HG02938 (cell line): ENCODE data around the gene TPX2.
"Not testable (repeated sequence)": the region's sequence is repeated elsewhere in the genome, so short reads cannot be mapped to it uniquely, and the experiment has no call there.

Source experiments
- ATAC-seq: cut with Tn5 transposase; IDR thresholded peaks from one replicate; pipeline ENCODE4 v1.9.1; 2021; ENCODE audit warnings: mild to moderate bottlenecking, moderate library complexity; ENCODE audit not compliant: unreplicated experiment

The TPX2 gene

GRCh38 chr20:31811198-31811597, 72.1 kb downstream of the TPX2 start:
- ATAC-seq: no peak

- ATAC-seq: no peak
These were observed 73.0 kb downstream of the TPX2 start for GRCh38 chr20:31811796-31812728.

GRCh38 chr20:31813611-31814010, 74.5 kb downstream of the TPX2 start:
- no peak for ATAC-seq

GRCh38 chr20:31814142-31814541, 75.1 kb downstream of the TPX2 start:
- ATAC-seq: not testable (repeated sequence)

DNA sequence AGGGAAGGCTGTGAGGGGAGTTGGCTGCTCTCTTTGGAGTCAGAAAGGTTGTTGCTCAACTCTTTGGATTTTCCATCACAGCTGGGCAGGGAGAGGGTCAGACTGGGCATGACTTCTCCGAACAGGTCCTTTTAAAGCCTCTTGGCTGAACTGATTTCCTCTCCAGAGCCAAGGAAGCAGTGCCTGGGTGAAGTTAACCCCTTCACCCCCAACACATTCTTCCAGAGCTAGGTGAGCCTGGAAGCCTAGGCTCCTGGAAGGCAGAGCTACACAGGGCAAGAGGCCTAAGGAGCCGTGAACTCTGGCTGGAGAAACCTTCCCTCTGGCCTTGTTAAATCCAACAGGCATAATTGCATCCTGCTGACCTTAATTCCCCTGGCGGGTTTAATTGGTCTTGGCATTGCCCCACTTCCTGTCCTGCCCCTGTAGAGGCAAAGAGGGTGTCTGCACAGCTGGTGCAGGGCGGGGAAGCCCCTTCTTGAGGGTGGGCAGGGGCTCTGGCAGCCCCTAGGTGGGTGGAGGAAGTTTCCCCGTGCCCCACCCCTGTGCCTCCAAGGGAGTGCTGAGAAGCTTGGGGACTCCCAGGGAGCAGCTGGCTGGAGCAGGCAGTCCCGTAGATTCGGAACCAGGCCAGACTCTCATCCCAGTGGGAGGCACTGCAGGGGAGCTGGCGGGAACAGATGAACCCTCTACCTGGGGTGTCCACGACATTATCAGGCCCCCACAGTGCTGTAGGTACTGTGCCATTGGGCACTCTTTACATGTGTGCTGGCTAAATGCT, 76.5 kb downstream of the TPX2 start:
- ATAC-seq: no peak

DNA sequence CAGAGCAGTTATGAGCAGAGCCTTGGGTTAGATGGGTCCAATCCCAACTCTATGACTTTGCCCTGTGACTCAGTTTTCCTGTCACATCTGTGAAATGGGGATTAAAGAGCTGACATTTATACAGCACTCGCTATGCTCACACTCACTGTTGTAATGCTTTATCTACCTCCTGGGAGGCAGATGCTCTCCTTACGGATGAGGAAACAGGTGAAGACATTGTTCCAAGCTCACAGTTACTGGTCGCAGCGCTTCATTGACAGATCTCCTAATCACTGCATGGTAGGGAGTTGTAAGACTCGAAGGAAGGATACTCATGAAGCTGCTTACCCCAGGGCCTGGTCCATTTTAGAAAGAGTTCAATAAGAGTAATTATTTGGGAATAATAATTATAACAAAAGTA, 77.1 kb downstream of the TPX2 start:
- no peak for ATAC-seq

DNA sequence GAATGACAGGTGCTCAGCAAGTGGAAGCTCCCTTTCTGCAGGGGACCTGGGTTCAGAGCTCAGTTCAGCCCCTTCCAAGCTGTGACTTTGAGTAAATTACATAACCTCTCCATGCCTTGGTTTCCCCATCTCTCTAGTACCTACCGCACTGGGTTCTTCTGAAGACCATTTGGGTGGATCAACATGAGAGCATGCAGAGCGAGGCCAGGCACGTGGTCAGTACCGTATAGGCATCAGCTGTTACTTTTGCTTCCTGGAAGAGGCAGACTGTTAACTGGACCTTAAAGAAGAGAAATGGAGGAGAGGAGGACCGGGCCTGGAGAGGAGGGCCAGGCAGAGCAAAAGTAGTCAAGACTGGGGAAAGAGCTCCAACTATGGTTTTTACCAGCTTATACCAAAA, 78.4 kb downstream of the TPX2 start:
- ATAC-seq: no peak

- ATAC-seq: no peak
These were observed 79.4 kb downstream of the TPX2 start for GRCh38 chr20:31818376-31818908.

GRCh38 chr20:31819083-31819784, 80.1 kb downstream of the TPX2 start, which contains the start of gene MYLK2:
Gene MYLK2 (plus strand): TSS chr20:31819356. CDS start chr20:31819581, 225 bp downstream.
- ATAC-seq: no peak

GRCh38 chr20:31820228-31820627, 81.1 kb downstream of the TPX2 start:
- ATAC-seq: no peak

DNA sequence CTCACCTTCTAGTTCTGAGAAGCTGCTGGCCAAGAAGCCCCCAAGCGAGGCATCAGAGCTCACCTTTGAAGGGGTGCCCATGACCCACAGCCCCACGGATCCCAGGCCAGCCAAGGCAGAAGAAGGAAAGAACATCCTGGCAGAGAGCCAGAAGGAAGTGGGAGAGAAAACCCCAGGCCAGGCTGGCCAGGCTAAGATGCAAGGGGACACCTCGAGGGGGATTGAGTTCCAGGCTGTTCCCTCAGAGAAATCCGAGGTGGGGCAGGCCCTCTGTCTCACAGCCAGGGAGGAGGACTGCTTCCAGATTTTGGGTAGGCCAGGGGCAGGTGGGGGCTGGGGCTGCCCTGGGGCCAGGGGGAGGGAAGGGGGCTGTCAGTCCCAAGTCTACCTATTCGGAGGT, 82.3 kb downstream of the TPX2 start:
- ATAC-seq: no peak

- no peak for ATAC-seq
These were observed 83.6 kb downstream of the TPX2 start for GRCh38 chr20:31822421-31823330.

DNA sequence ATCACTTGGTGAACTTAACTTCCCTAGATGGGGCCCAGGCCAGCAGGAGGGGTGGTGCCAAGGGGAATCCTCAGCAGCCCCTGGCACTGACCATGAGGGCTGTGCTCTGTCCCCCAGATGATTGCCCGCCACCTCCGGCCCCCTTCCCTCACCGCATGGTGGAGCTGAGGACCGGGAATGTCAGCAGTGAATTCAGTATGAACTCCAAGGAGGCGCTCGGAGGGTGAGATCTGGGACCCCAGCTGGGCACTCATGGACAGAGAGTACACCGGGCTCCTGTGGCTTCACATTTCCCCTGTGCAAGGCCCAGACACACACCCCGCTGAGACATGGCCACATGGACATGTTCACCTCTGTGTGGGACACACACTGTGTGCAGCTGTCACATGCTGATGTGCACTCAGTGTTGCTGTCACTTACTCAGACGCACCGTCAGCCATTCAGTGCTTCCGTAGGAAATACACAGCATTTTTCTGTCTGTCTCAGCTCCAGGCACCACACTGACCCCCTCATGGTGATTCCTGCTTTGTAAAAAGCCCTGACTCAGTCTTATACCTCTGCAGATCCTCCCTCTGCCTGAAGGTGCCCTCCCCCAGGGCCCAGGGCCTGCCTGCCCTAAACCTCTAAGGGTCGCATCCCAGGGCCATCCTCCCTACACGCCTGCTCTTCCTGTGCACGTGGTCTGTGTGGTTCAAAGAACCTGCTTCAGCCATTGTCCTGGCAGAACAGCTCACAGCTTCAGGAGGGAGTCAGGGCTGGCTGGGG, 84.5 kb downstream of the TPX2 start:
- ATAC-seq: no peak

- ATAC-seq: no peak
These were observed 85.0 kb downstream of the TPX2 start for GRCh38 chr20:31824125-31824485.

DNA sequence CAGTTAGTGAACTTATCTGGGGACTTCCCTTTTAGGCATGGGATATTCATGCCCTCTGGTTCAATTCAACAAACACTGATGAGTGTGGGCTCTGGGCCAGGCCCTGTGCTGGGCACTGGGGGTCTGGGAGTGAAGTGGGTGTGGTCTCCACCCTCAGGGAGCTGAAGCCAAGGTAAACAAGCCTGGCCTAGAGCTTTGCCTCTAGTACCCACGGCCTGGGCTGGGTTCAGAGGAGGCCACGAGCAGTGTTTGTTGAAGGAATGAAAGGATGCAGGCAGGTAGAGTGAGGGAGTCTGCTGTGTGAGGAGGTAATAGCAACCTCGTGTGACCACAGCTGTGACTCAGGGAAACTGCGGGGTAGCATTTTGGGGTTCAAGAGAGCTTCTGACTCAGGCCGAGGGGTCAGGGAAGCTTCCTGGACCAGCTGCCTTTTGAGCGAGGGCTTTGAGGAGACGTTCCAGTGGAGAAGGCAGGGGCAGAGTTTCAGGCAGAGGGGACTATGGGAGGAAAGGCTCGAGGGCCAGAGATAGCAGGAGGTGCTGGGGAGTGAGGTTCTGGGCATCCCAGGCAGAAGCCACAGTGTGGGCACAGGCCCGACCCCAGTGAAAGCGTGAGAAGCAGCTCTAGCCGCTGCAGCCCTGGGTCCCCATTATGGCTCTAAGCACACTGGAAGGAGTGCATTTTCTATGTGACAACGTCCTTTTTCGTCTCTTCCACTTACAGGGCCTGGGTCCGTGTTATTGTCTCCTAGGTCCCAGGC, 85.6 kb downstream of the TPX2 start:
- no peak for ATAC-seq

DNA sequence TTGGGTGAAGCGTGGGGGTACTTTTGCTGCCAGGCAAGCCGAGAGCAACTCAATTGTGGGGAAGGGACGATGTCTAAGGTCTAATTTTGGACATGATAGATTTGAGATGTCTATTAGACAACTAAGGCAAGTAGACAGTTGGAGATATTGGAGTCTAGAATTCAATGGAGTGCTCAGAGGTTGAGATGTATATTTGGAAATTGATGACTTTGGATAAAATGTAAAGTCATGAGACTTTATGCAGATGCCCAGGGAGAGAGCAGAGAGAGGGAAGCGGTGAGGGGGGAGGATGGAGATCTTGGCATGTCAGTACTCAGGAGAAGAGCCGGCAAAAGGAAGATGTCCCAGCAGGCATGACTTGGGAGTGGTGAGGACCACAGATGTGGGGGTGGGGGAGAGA, 87.0 kb downstream of the TPX2 start:
- ATAC-seq: no peak

- ATAC-seq: no peak
These were observed 88.0 kb downstream of the TPX2 start for GRCh38 chr20:31827059-31827458.

GRCh38 chr20:31828016-31828415, 88.9 kb downstream of the TPX2 start:
- ATAC-seq: not testable (repeated sequence)

DNA sequence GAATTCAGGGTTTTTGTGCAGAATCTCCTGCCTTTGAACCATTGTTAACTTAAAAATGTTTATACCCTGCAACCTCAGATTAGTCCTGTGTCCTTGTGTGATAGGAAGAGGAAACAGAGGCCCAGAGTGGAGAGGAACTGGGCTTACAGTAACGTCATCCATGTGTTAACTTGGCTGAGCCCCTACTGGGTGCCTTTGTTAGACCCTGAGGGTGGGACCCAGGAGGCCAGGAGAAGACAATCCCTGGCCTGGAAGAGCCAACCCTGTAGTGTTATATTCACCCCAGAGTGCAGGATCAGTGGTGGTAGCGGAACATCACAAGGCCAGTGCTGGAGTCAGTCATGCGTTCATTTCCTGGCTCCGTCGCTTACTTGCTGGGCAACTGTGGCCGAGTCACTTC, 90.6 kb downstream of the TPX2 start:
- ATAC-seq: no peak
